GM21717 (cell line): ENCODE results near the gene CCDC120.
A peak's percentile ranks its signal among the peaks of the same experiment; 100 is the strongest.

Source experiments
- ATAC-seq: cut with Tn5 transposase; IDR thresholded peaks from one replicate; pipeline ENCODE4 v1.9.1; 2021; ENCODE audit warnings: mild to moderate bottlenecking, moderate library complexity; ENCODE audit not compliant: unreplicated experiment

The CCDC120 gene

GRCh38 chrX:49061916-49062315, 3.1 kb downstream of the CCDC120 start:
- ATAC-seq = no peak

- ATAC-seq = no peak
These were observed 4.9 kb downstream of the CCDC120 start for GRCh38 chrX:49063715-49064114.

- ATAC-seq = no peak
These were observed 5.5 kb downstream of the CCDC120 start for GRCh38 chrX:49064303-49064702.

GRCh38 chrX:49064735-49065134, 5.9 kb downstream of the CCDC120 start:
- ATAC-seq = no peak

GRCh38 chrX:49066278-49066677, 7.5 kb downstream of the CCDC120 start:
- no peak for ATAC-seq

GRCh38 chrX:49066690-49067089, 7.9 kb downstream of the CCDC120 start:
- no peak for ATAC-seq

GRCh38 chrX:49067285-49068120, 8.7 kb downstream of the CCDC120 start:
- no peak for ATAC-seq

GRCh38 chrX:49069038-49069437, 10.2 kb downstream of the CCDC120 start:
- no peak for ATAC-seq

- ATAC-seq = no peak
These were observed 12.2 kb downstream of the CCDC120 start for GRCh38 chrX:49070988-49071387.

- no peak for ATAC-seq
These were observed 13.3 kb downstream of the CCDC120 start for GRCh38 chrX:49071877-49072711.

GRCh38 chrX:49072712-49073095, 13.9 kb downstream of the CCDC120 start:
- no peak for ATAC-seq

GRCh38 chrX:49073601-49074575, 15.1 kb downstream of the CCDC120 start, which contains the start of gene PRAF2:
TSS of gene PRAF2 (minus strand) at chrX:49074002. CDS start at chrX:49073987, 15 bp downstream.
- ATAC-seq = peak; percentile 71

GRCh38 chrX:49075347-49075746, 16.5 kb downstream of the CCDC120 start:
- ATAC-seq = no peak

GRCh38 chrX:49077941-49078340, 19.1 kb downstream of the CCDC120 start:
- no peak for ATAC-seq

- peak; percentile 61 for ATAC-seq
These were observed 21.0 kb downstream of the CCDC120 start, which contains the start of gene WDR45 for GRCh38 chrX:49079489-49080428. TSS of gene WDR45 (minus strand) at chrX:49079887. CDS start at chrX:49078095, 1,792 bp downstream.

- no peak for ATAC-seq
These were observed 23.6 kb downstream of the CCDC120 start for GRCh38 chrX:49082271-49082871.

- no peak for ATAC-seq
These were observed 30.8 kb downstream of the CCDC120 start for GRCh38 chrX:49089553-49089952.

- ATAC-seq = no peak
These were observed 37.6 kb downstream of the CCDC120 start for GRCh38 chrX:49096419-49096818.
